HCT116 (cell line): ENCODE measurements around the gene PRPS1L1. TPM values are rescaled to one million over a fixed set of nuclear protein-coding genes. Genes with fewer than 3 reads are reported as not detected.

Experiments used
- ATAC-seq: fragments of 200-7000 bp; cut with Tn5 transposase; 2 replicates; pipeline ENCODE4 v1.9.1; 2020; ENCODE audit warnings: mild to moderate bottlenecking, moderate library complexity
- BruUV-seq: library from RNA; stranded (reverse); fragments of 400-500 nt; replicated peaks from 2 replicates; lab custom pipeline; 2021; lab: Mats Ljungman, UMichigan
- CTCF ChIA-PET: fragments of 300-600 bp; sonication (Branson Sonifier 250); formaldehyde crosslinking; loops from one replicate; lab custom pipeline; 2021; ENCODE audit warnings: antibody characterized with exemption; lab: Charles Lee
- POLR2A ChIA-PET: fragments of 300-600, 350-600 bp; sonication (Branson Sonifier 250); formaldehyde crosslinking; loops from one replicate; lab custom pipeline; 2021; ENCODE audit warnings: antibody characterized with exemption; lab: Charles Lee
- RAD21 ChIA-PET, 2 experiments: fragments of 300-600 bp; sonication (Branson Sonifier 250); formaldehyde crosslinking; loops; one replicate each; lab custom pipeline; 2023; ENCODE audit warnings: low total read pairs in 2 of 2; ENCODE audit not compliant: uncharacterized antibody in 2 of 2, unreplicated experiment in 2 of 2, low non-redundant PET in 1 of 2; lab: Charles Lee
- DNase-seq: peaks from one replicate; pipeline ENCODE4 v3.0.0-alpha.2; 2010; ENCODE audit warnings: low read depth, low spot score
- H2AFZ ChIP-seq: fragments of 200-600 bp; shearing (Covaris generic), sonication (generic); 2 replicates; pipeline ENCODE4 v1.6.1; 2017; ENCODE audit warnings: low read depth, mixed run types, mixed read lengths, antibody characterized with exemption, low read length; ENCODE audit not compliant: poor library complexity, severe bottlenecking
- H3K27ac ChIP-seq: 2 replicates; pipeline ENCODE4 v1.5.1; 2012; ENCODE audit warnings: low read depth, low read length
- H3K27me3 ChIP-seq: fragments of 200-600 bp; sonication (generic); 2 replicates; pipeline ENCODE4 v1.6.1; 2016; ENCODE audit warnings: mixed run types, low read length, mixed read lengths; ENCODE audit not compliant: insufficient read depth
- H3K36me3 ChIP-seq, 2 experiments: fragments of 200-500 bp in 1 of 2; fragments of 200-600 bp in 1 of 2; sonication (Bioruptor generic) in 1 of 2; sonication (generic) in 1 of 2; 2 replicates each; pipeline versions ENCODE4 v1.5.1 to v1.6.1; 2014 to 2016; ENCODE audit warnings: low read length in 2 of 2, inconsistent platforms in 1 of 2, mixed read lengths in 1 of 2, mixed run types in 1 of 2; ENCODE audit not compliant: insufficient read depth in 2 of 2, control insufficient read depth in 1 of 2
- H3K4me1 ChIP-seq, 2 experiments: fragments of 200-600 bp in 1 of 2; sonication (generic) in 1 of 2; 2 replicates each; pipeline versions ENCODE4 v1.5.1 to v1.6.1; 2012 to 2017; ENCODE audit warnings: low read length in 2 of 2, inconsistent platforms in 1 of 2, mild to moderate bottlenecking in 1 of 2, mixed read lengths in 1 of 2, mixed run types in 1 of 2, moderate library complexity in 1 of 2; ENCODE audit not compliant: insufficient read depth in 2 of 2, control insufficient read depth in 1 of 2
- H3K4me2 ChIP-seq: fragments of 200-600 bp; sonication (generic); 2 replicates; pipeline ENCODE4 v1.6.1; 2017; ENCODE audit warnings: mixed run types, low read length, mixed read lengths
- H3K4me3 ChIP-seq, 2 experiments: fragments of 200-600 bp in 1 of 2; sonication (generic) in 1 of 2; replicated peaks in 1 of 2; 2 replicates each; pipeline ENCODE4 v1.5.1; 2011 to 2016; ENCODE audit warnings: low read length in 2 of 2, control low read depth in 1 of 2, low read depth in 1 of 2, mild to moderate bottlenecking in 1 of 2, mixed read lengths in 1 of 2, mixed run types in 1 of 2
- H3K79me2 ChIP-seq: fragments of 200-600 bp; sonication (generic); 2 replicates; pipeline ENCODE4 v1.6.1; 2017; ENCODE audit warnings: mild to moderate bottlenecking, mixed run types, low read length, moderate library complexity, mixed read lengths; ENCODE audit not compliant: insufficient read depth
- H3K9ac ChIP-seq: fragments of 200-600 bp; sonication (generic); 2 replicates; pipeline ENCODE4 v1.6.1; 2016; ENCODE audit warnings: low read length, mixed read lengths
- H3K9me2 ChIP-seq: fragments of 200-600 bp; sonication (generic), shearing (Covaris generic); 2 replicates; pipeline ENCODE4 v1.6.1; 2017; ENCODE audit warnings: mixed run types, mild to moderate bottlenecking, moderate library complexity; ENCODE audit not compliant: insufficient read depth
- H3K9me3 ChIP-seq, 2 experiments: fragments of 200-500 bp in 1 of 2; fragments of 200-600 bp in 1 of 2; sonication (Bioruptor generic) in 1 of 2; sonication (generic) in 1 of 2; 2 replicates each; pipeline ENCODE4 v1.6.1; 2014 to 2017; ENCODE audit warnings: low read length in 2 of 2, mixed read lengths in 2 of 2, inconsistent platforms in 1 of 2, low read depth in 1 of 2, mild to moderate bottlenecking in 1 of 2, mixed run types in 1 of 2, moderate library complexity in 1 of 2; ENCODE audit not compliant: control insufficient read depth in 1 of 2, insufficient read depth in 1 of 2
- H4K20me1 ChIP-seq: fragments of 200-600 bp; sonication (generic), shearing (Covaris generic); 2 replicates; pipeline ENCODE4 v1.6.1; 2017; ENCODE audit warnings: mixed run types, mild to moderate bottlenecking, moderate library complexity; ENCODE audit not compliant: insufficient read depth
- CBX3 ChIP-seq: IDR thresholded peaks from 2 replicates; pipeline ENCODE4 v1.6.1; 2012; ENCODE audit warnings: low read depth
- CEBPB ChIP-seq: IDR thresholded peaks from 2 replicates; pipeline ENCODE4 v1.6.1; 2012; ENCODE audit warnings: low read depth
- ELF1 ChIP-seq: IDR thresholded peaks from 2 replicates; pipeline ENCODE4 v1.6.1; 2012; ENCODE audit warnings: low read depth, borderline replicate concordance
- SRF ChIP-seq: IDR thresholded peaks from 2 replicates; pipeline ENCODE4 v1.6.1; 2012; ENCODE audit warnings: low read depth
- TCF7L2 ChIP-seq: IDR thresholded peaks from 2 replicates; pipeline ENCODE4 v1.7.0; 2011; ENCODE audit warnings: borderline replicate concordance, inconsistent platforms; ENCODE audit not compliant: insufficient read depth, insufficient read length; ENCODE audit errors: extremely low read depth
- YY1 ChIP-seq: IDR thresholded peaks from 2 replicates; pipeline ENCODE4 v1.6.1; 2011; ENCODE audit warnings: low read length, low read depth, moderate library complexity, mild to moderate bottlenecking; ENCODE audit not compliant: insufficient replicate concordance; ENCODE audit errors: extremely low read depth
- ZBTB33 ChIP-seq: IDR thresholded peaks from 2 replicates; pipeline ENCODE4 v1.6.1; 2011; ENCODE audit warnings: mild to moderate bottlenecking, low read length, moderate library complexity; ENCODE audit not compliant: insufficient replicate concordance; ENCODE audit errors: extremely low read depth
- ZFX ChIP-seq: fragments of 450-650 bp; IDR thresholded peaks from 2 replicates; pipeline ENCODE4 v1.6.1; 2017
- intact Hi-C: fragments of 100-400 bp; cut with micrococcal nuclease; formaldehyde crosslinking; loops from 2 replicates; pipeline ENCODE4 v1.10.0; 2022
- total RNA-seq: library from RNA; stranded (reverse); gene quantifications from one replicate; pipeline ENCODE4 v1.2.1, GENCODE V29; 2021; ENCODE audit not compliant: unreplicated experiment

Gene PRPS1L1
- total RNA-seq, 1 experiment from 2014 or later: not detected

- H3K27ac ChIP-seq: no peak overlapping the region
- H4K20me1 ChIP-seq: no peaks in the 10 kb centered on the region
- no peak overlapping the region for H3K4me2 ChIP-seq
- BruUV-seq: no TSS peak
- no peak overlapping the region for H3K4me3 ChIP-seq
- intact Hi-C loops: no loop called here
- CTCF ChIA-PET: no interaction called here
- no peaks in the 10 kb centered on the region for H3K9me3 ChIP-seq
- POLR2A ChIA-PET: no interaction called here
- DNase-seq: no peak
- TF ChIP-seq ELF1: no peak
- TF ChIP-seq ZFX: no peak
- TF ChIP-seq CBX3: no peak
- RAD21 ChIA-PET: no interaction called here
- H3K4me1 ChIP-seq: peaks cover 0 to 8% of the 10 kb centered on the region in 2 experiments; a peak in 1 of 4 replicates
- ATAC-seq: no peak
- H3K9ac ChIP-seq: no peak overlapping the region
- H2AFZ ChIP-seq: no peak overlapping the region
- H3K9me2 ChIP-seq: no peaks in the 10 kb centered on the region
- H3K36me3 ChIP-seq: no peaks in the 10 kb centered on the region
- H3K79me2 ChIP-seq: no peaks in the 10 kb centered on the region
- H3K27me3 ChIP-seq: no peaks in the 10 kb centered on the region
These were observed 9.1 kb upstream of the PRPS1L1 start for GRCh38 chr7:18036783-18037182.

- no peak for ATAC-seq
- Histone ChIP-seq H3K9ac (no peak overlapping the region), H3K27me3 (no peaks in the 10 kb centered on the region), H3K9me3 (no peaks in the 10 kb centered on the region), H3K9me2 (no peaks in the 10 kb centered on the region), H3K4me1 (no peaks in the 10 kb centered on the region), H3K4me2 (no peak overlapping the region), H3K36me3 (no peaks in the 10 kb centered on the region), H4K20me1 (no peaks in the 10 kb centered on the region), H2AFZ (peak overlapping the region; percentile 74), H3K27ac (no peak overlapping the region), H3K79me2 (no peaks in the 10 kb centered on the region), H3K4me3 (no peak overlapping the region)
- intact Hi-C loops: no loop called here
- no TSS peak for BruUV-seq
- no peak for DNase-seq
- ChIA-PET CTCF (no interaction called here), POLR2A (no interaction called here), RAD21 (no interaction called here)
- no peak for TF ChIP-seq YY1
- no peak for TF ChIP-seq SRF
- TF ChIP-seq ZBTB33: no peak
- no peak for TF ChIP-seq CEBPB
- TF ChIP-seq TCF7L2: no peak
- no peak for TF ChIP-seq ELF1
- TF ChIP-seq ZFX: no peak
These were observed 3.1 kb upstream of the PRPS1L1 start for GRCh38 chr7:18030758-18031157.
